Measurements from ENCODE around the gene SLC16A10.

DNA sequence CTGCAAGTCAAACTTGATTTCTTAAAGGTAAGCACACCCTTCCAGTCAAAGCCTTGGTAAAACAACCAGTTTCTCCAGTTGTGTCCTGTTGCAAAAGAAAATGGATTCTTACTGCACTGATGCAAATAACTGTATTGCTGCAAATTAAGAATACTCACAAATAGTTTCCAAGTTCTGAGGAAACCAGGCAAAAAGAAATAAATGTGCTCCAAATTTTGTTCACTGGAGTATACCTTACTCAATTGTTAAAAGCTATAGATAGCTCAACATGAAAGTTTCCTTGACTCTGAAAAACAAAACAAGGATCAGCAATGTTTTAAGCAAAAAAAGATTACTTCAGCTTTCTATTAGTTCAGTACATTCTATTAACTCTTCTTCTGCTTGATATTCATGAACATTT lies 75.2 kb downstream of the SLC16A10 start:
- TF ChIP-seq, protein P1, sequence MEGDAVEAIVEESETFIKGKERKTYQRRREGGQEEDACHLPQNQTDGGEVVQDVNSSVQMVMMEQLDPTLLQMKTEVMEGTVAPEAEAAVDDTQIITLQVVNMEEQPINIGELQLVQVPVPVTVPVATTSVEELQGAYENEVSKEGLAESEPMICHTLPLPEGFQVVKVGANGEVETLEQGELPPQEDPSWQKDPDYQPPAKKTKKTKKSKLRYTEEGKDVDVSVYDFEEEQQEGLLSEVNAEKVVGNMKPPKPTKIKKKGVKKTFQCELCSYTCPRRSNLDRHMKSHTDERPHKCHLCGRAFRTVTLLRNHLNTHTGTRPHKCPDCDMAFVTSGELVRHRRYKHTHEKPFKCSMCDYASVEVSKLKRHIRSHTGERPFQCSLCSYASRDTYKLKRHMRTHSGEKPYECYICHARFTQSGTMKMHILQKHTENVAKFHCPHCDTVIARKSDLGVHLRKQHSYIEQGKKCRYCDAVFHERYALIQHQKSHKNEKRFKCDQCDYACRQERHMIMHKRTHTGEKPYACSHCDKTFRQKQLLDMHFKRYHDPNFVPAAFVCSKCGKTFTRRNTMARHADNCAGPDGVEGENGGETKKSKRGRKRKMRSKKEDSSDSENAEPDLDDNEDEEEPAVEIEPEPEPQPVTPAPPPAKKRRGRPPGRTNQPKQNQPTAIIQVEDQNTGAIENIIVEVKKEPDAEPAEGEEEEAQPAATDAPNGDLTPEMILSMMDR (IDR thresholded peaks at IDR 0.05), result no peak
- TF ChIP-seq POLR2AphosphoS5 (IDR thresholded peaks at IDR 0.05; ENCODE audit: low read depth, low read length) (no peak), SIN3A (IDR thresholded peaks at IDR 0.05; ENCODE audit: borderline replicate concordance, insufficient read depth, low read depth, low read length) (no peak), TCF7L2 (IDR thresholded peaks at IDR 0.05; ENCODE audit: low read depth, low read length) (no peak)
- TF ChIP-seq, protein P2, sequence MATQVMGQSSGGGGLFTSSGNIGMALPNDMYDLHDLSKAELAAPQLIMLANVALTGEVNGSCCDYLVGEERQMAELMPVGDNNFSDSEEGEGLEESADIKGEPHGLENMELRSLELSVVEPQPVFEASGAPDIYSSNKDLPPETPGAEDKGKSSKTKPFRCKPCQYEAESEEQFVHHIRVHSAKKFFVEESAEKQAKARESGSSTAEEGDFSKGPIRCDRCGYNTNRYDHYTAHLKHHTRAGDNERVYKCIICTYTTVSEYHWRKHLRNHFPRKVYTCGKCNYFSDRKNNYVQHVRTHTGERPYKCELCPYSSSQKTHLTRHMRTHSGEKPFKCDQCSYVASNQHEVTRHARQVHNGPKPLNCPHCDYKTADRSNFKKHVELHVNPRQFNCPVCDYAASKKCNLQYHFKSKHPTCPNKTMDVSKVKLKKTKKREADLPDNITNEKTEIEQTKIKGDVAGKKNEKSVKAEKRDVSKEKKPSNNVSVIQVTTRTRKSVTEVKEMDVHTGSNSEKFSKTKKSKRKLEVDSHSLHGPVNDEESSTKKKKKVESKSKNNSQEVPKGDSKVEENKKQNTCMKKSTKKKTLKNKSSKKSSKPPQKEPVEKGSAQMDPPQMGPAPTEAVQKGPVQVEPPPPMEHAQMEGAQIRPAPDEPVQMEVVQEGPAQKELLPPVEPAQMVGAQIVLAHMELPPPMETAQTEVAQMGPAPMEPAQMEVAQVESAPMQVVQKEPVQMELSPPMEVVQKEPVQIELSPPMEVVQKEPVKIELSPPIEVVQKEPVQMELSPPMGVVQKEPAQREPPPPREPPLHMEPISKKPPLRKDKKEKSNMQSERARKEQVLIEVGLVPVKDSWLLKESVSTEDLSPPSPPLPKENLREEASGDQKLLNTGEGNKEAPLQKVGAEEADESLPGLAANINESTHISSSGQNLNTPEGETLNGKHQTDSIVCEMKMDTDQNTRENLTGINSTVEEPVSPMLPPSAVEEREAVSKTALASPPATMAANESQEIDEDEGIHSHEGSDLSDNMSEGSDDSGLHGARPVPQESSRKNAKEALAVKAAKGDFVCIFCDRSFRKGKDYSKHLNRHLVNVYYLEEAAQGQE (IDR thresholded peaks at IDR 0.05; ENCODE audit: insufficient read depth in 1 of 2, low read depth in 2 of 2, low read length in 1 of 2), result no peak
